ENCODE data around the gene SPOCD1.

SPOCD1 gene

DNA sequence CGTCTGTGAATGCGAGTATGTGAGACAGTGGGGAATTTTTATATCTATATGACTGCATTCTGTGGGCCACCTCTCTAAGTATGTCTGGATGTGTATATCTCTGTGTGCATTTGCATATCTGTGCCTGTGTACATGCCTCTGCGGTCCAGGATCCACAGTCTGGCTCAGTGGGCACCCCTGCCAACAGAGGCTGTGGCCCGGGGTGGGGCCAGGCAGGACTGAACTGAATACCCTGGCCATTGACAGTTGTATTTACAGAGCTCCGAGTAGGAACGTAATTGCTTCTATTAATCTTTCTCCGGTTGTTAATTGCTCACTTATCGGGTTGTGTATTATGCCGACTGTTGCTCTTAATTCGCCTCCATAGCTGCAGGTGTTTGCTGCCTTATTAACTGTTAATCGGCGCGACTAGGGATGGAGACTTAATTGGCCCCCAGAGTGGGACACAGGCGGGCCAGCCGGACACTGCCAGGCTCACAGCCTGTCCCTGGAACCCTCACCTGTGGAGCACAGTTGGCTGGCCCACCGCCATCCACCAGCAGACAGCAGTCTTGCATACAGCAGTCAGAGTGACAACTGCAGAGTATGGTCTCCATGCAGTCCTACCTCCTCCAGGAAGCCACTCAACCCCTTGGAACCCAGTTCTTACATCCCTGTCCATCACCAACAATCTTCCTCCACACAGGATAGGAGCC, 29.3 kb downstream of the SPOCD1 start:
- peak; percentile 22 to 78 for DNase-seq

- no peak for DNase-seq
Measured at GRCh38 chr1:31785947-31786290, 29.9 kb downstream of the SPOCD1 start.

DNA sequence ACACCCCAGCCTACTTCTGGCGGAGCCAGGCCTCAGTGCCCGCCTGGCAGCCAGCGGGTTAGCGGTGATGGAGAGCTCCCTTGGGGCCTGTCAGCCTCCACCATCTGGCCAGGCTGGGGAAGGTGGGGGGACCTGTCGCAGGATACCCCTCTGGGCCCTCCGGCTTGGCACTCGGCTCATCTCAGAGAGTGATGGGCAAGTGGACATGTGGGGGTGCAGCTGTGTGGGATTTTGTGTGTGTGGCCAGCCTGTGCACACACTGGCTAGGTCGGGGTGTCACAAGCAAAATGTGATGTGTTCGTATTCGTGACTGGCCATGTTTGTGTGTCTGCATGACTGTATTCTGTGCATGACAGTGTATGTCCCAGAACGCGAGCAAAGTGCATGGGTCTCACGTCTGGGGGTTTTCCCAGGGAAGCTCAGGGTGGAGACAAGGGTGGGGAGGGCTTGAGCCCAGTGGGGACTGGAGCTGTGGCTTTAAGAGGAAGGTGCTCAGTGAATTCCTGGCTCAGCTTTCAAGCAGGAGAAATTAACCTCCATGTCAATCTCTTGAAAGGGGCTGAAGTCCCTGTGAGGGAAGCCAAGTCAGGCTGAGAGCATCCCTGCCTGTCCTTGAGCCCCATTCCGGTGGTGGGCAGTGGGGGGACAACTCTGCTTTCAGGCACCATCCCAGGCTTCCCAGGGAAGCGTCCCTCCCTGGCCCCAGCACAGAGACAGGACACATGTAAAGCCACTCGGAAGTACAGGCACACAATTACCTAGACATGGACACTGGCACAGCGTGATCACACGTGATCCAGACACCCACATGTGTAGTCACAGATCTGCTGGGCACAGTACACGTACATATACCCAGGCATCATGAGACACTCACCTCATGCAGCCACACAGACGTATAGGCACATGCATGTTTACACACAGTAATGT, 30.5 kb downstream of the SPOCD1 start:
- DNase-seq, result peak in 1 of 2 experiments; percentile 81

GRCh38 chr1:31784356-31785019, 31.3 kb downstream of the SPOCD1 start:
- peak in 1 of 2 experiments; percentile 61 for DNase-seq

- DNase-seq, result no peak
Measured at GRCh38 chr1:31783846-31784245, 32.0 kb downstream of the SPOCD1 start.

- DNase-seq, result peak; percentile 89 to 96
Measured at GRCh38 chr1:31782421-31783410, 33.1 kb downstream of the SPOCD1 start.

DNA sequence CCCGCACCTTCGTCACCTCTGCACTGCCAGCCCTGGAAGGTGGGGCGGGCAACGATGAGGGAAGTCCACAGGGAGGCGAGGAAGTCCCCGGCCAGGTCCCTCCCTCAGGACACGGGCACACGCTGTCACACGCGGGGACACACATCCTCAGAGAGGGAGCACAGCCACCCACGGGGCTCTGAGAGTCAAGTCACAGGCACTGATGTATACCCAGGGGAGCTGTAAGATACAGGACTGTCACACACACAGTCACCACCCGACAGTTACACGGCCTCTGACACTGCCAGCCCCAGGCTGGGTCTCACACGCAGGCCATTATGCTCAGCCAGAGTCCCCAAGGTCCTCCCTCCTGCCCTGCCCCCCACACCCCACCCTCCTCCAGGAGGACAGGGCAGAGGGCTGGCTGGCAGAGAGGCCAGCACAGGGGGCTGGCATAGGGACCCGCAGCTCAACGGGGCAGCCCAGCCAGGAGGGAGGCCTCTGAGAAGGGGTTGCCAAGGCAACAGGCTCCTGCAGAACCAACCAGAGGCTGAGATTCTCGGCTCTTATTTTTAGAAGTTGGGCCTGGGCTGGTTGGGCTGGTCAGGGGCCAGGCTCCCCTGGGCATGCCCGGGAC, 34.0 kb downstream of the SPOCD1 start:
- peak in 1 of 2 experiments; percentile 59 for DNase-seq

- no peak for DNase-seq
Measured at GRCh38 chr1:31781138-31781755, 34.6 kb downstream of the SPOCD1 start.

GRCh38 chr1:31780632-31781031, 35.2 kb downstream of the SPOCD1 start:
- no peak for DNase-seq

DNA sequence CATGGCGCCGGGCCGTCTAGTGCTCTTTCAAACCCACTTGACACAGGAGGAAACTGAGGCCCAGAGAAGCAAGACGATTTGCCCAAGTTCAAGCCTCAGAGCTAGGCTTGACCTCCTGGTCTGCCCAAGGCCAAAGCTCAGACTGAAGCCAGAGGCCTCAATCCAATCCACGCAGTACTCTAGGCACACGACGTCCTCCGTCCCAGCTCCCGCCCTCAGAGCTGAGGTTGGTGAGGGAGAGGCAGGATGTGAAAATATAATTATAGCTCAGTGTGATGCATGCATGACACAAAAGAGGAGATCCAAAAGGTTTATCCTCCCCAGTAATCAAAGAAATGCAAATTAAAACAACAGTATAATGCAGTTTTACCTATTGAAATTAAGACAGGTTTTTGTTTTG, 36.1 kb downstream of the SPOCD1 start:
- DNase-seq, result no peak

- DNase-seq, result no peak
Measured at GRCh38 chr1:31778763-31779488, 36.9 kb downstream of the SPOCD1 start.

- DNase-seq, result no peak
Measured at GRCh38 chr1:31776516-31776915, 39.3 kb downstream of the SPOCD1 start.

- no peak for DNase-seq
Measured at GRCh38 chr1:31776032-31776431, 39.8 kb downstream of the SPOCD1 start.

DNA sequence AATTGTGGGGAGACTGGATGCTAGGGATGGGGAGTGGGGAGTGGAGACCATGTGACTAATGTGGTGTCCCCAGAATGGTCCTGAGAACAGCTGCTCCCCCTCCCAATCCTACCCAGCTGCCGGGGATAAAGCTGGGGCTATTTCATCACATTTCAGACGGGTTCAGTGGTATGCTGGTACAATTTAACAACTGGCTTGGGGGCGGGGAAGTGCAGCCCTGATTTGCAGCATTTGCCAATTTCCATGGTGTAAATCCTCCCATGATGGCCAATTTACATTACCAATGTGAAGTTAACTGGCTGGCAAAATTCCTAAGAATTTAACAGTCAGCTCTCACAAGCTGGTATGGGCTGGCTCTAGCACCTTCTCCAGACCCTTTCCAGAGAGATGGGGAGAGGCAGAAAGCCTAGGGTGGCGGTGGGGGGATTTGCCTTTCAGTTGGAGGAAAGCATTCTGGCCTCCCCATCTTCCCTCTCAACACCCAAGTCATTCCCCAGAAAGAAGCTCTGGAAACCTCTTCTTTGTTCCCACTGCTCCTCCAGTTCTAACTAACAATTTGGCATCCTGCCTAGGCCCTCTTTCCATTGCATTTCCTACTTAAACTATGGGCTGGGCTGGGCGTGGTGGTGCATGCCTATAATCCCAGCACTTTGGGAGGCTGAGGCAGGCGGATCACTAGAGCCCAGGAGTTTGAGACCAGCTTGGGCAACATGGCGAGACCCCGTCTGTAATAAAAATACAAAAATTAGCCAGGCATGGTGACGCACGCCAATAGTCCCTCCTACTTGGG, 40.4 kb downstream of the SPOCD1 start:
- DNase-seq, result no peak

- no peak for DNase-seq
Measured at GRCh38 chr1:31774495-31774894, 41.3 kb downstream of the SPOCD1 start.

GRCh38 chr1:31773861-31774260, 42.0 kb downstream of the SPOCD1 start:
- DNase-seq, result no peak

- no peak for DNase-seq
Measured at GRCh38 chr1:31772669-31773248, 43.1 kb downstream of the SPOCD1 start.

GRCh38 chr1:31771891-31772668, 43.7 kb downstream of the SPOCD1 start:
- DNase-seq, result peak in 1 of 2 experiments; percentile 70
